ENCODE results near the gene CHCHD6.

Gene CHCHD6

GRCh38 chr3:126711121-126711760 lies 7.2 kb downstream of the CHCHD6 start:
- DNase-seq = no peak

DNA sequence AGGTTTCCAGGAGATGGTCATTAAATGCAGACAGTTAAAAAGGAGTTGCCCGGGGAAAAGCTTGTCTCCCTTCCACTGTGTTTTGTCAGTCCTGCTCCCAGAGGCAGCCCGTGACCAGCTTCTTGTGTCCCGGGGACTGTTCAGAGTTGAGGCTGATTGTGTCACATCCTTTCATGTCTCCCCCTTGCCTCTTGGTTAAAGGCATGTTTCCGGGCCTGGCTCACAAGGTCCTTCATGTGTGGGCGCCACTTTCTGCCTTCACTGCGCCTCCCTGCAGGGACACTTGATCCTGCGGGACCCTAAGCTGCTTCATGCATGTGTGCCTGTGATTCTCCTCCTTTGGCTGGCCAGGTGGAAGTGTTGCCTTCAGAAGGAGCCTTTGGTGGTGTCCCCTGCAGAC lies 9.2 kb downstream of the CHCHD6 start:
- no peak for DNase-seq

DNA sequence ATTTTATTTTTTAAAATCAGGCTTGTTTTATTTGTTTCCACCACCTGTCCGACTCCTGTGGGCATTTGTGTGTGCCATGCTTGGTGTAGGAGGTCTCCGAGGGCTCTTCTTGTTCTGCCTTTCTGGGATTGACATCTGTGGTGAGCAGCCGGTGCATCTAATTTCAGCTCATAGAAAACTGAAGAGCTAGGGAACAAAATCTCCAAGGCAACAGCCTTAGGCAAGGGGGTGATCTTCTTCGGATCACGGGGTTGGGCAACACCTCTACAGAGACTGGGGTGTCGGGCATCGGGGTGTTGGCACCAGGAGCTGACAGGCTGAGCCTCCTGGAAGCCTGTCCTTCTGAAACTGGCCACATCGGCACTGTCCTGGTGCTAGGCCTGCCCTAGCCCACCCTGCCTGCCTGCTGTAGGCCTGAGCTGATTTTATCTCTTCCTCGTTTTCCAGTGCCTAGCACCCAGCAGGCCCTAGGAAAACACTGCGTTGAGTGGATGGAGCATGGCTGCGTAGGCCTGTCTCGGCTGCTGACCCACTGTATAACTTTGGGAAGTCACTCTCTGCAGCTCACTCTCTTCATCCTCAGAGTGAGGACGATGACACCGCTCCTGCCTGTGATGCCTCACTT lies 10.3 kb downstream of the CHCHD6 start:
- DNase-seq = no peak

DNA sequence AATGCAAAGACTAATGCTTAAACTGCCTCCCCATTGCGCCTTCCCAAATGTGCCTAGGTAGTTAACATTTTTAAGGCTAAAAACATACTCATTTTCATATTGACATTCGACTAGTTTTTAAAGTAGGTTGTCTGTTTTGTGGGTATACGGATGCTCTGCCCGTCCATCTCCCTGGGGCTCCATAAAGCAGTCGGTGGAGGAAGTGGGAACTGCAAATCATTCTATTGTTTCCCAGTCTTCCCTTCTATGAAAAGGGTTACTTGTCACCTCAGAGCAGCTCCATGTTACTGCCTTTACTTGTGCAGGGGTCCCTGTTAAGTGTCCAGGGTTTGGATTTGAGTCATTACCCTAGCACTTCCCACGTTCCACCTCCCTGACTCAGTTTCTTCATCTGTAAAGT lies 10.9 kb downstream of the CHCHD6 start:
- DNase-seq = no peak

GRCh38 chr3:126715432-126715831 lies 11.4 kb downstream of the CHCHD6 start:
- DNase-seq = no peak

- no peak for DNase-seq
Measured at GRCh38 chr3:126716057-126716456, 12.0 kb downstream of the CHCHD6 start.

GRCh38 chr3:126718561-126719445 lies 14.8 kb downstream of the CHCHD6 start:
- no peak for DNase-seq

GRCh38 chr3:126720596-126720995 lies 16.6 kb downstream of the CHCHD6 start:
- no peak for DNase-seq

GRCh38 chr3:126721246-126721645 lies 17.2 kb downstream of the CHCHD6 start:
- no peak for DNase-seq

- DNase-seq = no peak
Measured at GRCh38 chr3:126723237-126723636, 19.2 kb downstream of the CHCHD6 start.

DNA sequence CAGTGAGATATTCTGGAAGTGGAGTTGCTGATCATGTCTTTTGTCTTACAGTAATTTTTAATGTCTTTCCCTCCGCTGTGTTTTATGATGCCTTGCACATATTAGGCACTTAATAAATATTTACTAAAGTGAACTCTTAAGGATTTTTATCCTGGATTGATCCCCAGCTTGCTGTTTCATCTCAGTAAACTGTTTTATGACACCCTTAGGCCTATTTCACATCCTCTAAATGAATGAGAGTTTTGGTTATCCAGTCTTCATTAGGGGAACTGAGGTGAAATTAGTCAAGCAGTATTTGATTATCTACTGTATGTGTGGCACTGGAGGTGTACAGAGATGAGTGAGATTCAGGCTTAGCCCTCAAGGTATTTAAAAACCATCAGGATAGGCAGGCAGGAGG lies 19.8 kb downstream of the CHCHD6 start:
- no peak for DNase-seq

- no peak for DNase-seq
Measured at GRCh38 chr3:126728680-126729079, 24.6 kb downstream of the CHCHD6 start.

- no peak for DNase-seq
Measured at GRCh38 chr3:126730376-126730775, 26.3 kb downstream of the CHCHD6 start.

GRCh38 chr3:126731044-126731443 lies 27.0 kb downstream of the CHCHD6 start:
- DNase-seq = peak; percentile 4

GRCh38 chr3:126732281-126733060 lies 28.4 kb downstream of the CHCHD6 start:
- DNase-seq = no peak

DNA sequence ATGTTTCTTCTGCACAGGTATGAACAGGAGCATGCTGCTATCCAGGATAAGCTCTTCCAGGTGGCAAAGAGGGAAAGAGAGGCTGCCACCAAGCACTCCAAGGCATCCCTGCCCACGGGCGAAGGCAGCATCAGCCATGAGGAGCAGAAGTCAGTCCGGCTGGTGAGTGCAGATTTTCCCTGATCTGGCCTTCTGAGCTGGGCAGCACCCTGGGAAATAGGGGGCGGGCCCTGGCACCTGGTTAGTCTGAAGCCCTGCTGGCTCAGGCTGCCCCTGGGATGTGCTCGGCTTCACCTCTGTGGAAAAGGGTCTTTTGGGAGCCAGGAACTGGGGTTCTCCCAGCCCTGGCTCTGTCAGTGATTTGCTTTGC lies 29.0 kb downstream of the CHCHD6 start:
- DNase-seq = no peak

DNA sequence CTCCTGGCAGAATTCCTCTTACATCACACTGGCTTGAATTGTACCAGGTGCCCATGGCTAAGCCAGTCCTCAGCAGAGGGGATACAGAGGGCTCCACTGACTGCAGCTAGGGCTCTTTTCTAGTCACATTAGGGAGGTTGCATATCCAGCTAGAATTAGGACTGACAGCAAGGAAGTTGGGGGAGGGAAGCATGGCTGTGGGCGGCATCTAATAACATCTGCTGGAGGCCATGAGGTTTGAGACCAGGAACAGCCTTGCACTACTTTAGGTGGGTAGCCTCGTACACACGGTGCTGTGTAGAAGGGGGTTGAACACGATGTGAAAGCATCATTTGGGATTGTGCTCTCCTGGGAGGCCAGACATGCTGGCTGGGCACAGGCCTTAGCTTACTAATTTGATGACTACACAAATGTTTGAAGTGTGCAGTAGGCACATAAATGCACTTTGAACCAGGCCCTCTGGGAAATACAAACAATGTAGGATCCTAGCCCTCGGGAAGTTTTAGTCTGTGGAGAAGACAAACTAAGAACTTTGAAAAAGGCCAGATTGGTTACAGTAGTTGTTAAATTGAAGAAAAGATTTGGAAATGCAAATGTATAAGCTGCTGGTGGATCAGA lies 30.2 kb downstream of the CHCHD6 start:
- no peak for DNase-seq

DNA sequence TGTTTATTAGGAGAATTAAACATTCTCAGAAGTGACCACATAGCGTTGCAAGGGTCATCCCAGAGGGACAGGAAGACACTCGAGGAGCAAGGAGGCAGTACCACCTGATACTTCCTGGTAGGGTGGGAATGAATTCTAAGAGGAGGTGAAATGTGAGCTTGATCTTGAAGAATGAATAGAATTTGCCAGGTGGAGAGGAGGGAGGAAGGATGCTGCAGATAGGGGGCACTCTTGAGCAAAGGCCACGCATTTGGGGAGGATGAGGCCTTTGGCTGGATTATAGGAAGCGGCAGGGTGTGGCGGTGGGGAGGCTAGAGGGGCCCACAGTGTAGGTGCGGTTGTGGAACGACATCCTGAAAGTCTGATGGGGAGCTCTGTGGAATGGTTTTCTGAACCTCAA lies 33.5 kb downstream of the CHCHD6 start:
- no peak for DNase-seq

DNA sequence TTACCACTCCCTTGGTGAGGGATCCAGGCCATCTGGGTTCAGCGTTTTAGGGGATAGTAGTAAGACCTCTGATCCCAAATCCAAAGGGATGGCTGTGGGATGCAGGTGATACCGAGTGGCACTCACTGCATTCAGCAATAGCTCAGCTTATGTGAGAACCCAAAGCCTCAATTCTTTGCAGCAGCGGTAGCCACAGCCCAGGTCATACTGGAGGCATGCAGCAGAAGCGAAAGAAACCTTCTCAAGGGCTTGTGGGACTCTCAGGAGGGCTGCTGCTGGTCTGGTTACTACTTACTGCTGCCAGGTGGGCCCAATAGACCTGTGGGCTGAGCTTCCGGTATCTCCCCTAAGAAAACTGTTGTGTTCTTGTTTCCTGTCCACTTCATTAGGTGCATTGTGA lies 38.0 kb downstream of the CHCHD6 start:
- no peak for DNase-seq

DNA sequence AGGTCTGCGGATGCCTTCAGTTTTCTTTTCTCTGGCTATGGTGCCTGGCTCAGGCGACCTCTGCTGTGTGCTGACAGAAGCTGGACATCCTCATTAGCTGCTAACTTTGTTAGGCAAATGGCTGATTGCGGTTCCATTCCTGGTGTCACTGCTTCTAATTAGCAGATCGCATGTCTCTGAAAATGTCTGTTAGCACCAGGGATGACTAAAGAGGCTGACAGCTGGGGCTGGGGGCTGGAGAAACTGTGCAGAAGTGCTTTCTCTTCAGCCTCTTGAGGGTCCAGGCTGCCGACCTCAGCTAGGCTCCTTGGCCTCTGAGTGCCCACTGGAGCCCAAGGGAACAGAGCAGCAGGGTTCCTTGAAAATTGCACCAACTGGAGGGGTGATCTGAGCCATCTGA lies 39.3 kb downstream of the CHCHD6 start:
- no peak for DNase-seq

DNA sequence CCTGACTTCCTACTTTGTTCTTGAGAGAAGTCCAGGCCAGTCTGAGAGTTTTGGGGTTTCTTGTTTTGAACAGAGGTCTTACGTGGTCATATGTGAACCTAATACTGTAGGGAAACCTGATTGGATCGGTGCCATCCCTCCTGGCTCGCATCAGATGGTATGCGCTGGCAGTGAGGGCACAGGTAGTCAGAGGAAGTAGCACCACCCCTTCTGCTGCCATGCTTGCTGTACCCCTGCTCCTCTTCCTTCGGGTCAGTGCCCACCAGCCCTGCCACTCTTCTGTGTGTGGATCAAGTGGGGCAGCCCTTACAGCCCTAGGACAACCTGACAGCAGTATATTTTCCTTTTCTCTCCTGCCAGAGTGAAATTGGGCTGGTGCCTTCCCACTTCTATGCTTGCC lies 39.7 kb downstream of the CHCHD6 start:
- DNase-seq = no peak

DNA sequence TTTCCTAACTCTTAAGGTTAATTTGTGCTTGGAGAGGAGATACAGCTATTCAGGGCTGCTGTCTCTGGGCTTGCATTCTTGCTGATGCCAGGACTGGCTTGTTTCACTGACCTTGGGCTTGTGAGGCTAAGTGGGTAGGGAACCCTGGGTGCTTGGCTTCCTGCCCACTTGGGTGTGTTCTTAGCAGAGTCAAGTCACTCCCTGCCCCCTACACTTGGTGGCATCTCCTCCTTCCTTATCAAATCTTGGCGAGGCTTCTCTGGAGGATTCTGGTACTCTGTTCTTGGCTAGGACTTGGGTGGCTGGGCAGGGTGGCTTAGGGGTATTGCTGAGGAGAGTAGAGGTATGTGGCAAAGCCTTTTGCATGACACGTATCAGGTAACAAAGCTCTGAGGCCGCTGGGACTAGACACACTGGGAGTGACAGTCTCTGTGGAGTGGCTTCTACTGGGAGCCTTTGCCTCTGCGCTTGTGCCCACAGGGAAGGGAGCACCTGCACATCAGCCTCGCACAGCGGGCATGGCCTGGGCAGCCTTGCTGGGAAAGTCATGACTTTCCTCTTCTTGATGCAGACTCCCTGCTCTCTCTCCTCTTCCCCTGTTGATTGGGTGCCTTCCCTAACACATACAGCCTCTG lies 41.8 kb downstream of the CHCHD6 start:
- no peak for DNase-seq

All from CD4-positive, alpha-beta T cell treated with Interleukin-17A for 1 hour (primary cell).